ENCODE results near the gene MAP3K5. TPM values are rescaled to one million over a fixed set of nuclear protein-coding genes. Genes with fewer than 3 reads are reported as not detected.

Gene MAP3K5
- total RNA-seq, 1 donor from 2014 or later: 1.7 TPM

GRCh38 chr6:136521911-136522310 lies 270.4 kb downstream of the MAP3K5 start:
- Histone ChIP-seq H3K9me3 (ENCODE audit: insufficient read depth, low read depth, low read length) (no peaks in the 10 kb centered on the region), H3K9ac (ENCODE audit: low read length) (no peak overlapping the region), H3K27me3 (ENCODE audit: insufficient read depth, low read length) (peaks cover 3% of the 10 kb centered on the region), H4K20me1 (ENCODE audit: insufficient read depth, low read length) (no peaks in the 10 kb centered on the region), H3K27ac (ENCODE audit: low read depth, low read length) (no peak overlapping the region), H3K4me1 (ENCODE audit: insufficient read depth, low read length) (no peaks in the 10 kb centered on the region), H3K4me2 (ENCODE audit: low read length) (no peak overlapping the region), H3K4me3 (ENCODE audit: insufficient read depth, low read depth, low read length) (no peak overlapping the region), H2AFZ (ENCODE audit: low read depth, low read length) (no peak overlapping the region), H3K79me2 (ENCODE audit: insufficient read depth, low read length) (no peaks in the 10 kb centered on the region), H3K36me3 (ENCODE audit: insufficient read depth, low read length) (no peaks in the 10 kb centered on the region)
- no peaks in the 10 kb centered on the region for H3K27me3 Mint-ChIP-seq (ENCODE audit: low read depth, unreplicated experiment)
- FAIRE-seq: no peak
- H3K36me3 Mint-ChIP-seq (ENCODE audit: low read depth, unreplicated experiment): no peaks in the 10 kb centered on the region
- no peak overlapping the region for H3K27ac Mint-ChIP-seq (ENCODE audit: unreplicated experiment)
- no peaks in the 10 kb centered on the region for H3K9me3 Mint-ChIP-seq (ENCODE audit: unreplicated experiment)
- H3K4me3 Mint-ChIP-seq (ENCODE audit: unreplicated experiment): no peak overlapping the region
- DNase-seq (ENCODE audit: low read depth): no peak
- TF ChIP-seq CTCF (IDR thresholded peaks at IDR 0.05; ENCODE audit: insufficient read depth, low read depth, low read length) (no peak), EZH2 (IDR thresholded peaks at IDR 0.05; ENCODE audit: insufficient read depth, low read length) (no peak)
- peaks cover 17% of the 10 kb centered on the region for H3K4me1 Mint-ChIP-seq (ENCODE audit: low read depth, unreplicated experiment)

GRCh38 chr6:136521427-136521826 lies 270.9 kb downstream of the MAP3K5 start:
- Mint-ChIP-seq H3K4me3 (ENCODE audit: unreplicated experiment) (no peak overlapping the region), H3K36me3 (ENCODE audit: low read depth, unreplicated experiment) (no peaks in the 10 kb centered on the region), H3K27me3 (ENCODE audit: low read depth, unreplicated experiment) (no peaks in the 10 kb centered on the region), H3K27ac (ENCODE audit: unreplicated experiment) (no peak overlapping the region), H3K4me1 (ENCODE audit: low read depth, unreplicated experiment) (peaks cover 12% of the 10 kb centered on the region), H3K9me3 (ENCODE audit: unreplicated experiment) (no peaks in the 10 kb centered on the region)
- no peak overlapping the region for H3K4me2 ChIP-seq (ENCODE audit: low read length)
- H3K79me2 ChIP-seq (ENCODE audit: insufficient read depth, low read length): no peaks in the 10 kb centered on the region
- no peak overlapping the region for H2AFZ ChIP-seq (ENCODE audit: low read depth, low read length)
- TF ChIP-seq CTCF (IDR thresholded peaks at IDR 0.05; ENCODE audit: insufficient read depth, low read depth, low read length): no peak
- TF ChIP-seq EZH2 (IDR thresholded peaks at IDR 0.05; ENCODE audit: insufficient read depth, low read length): no peak
- H3K9me3 ChIP-seq (ENCODE audit: insufficient read depth, low read depth, low read length): no peaks in the 10 kb centered on the region
- H3K27ac ChIP-seq (ENCODE audit: low read depth, low read length): no peak overlapping the region
- peaks cover 3% of the 10 kb centered on the region for H3K27me3 ChIP-seq (ENCODE audit: insufficient read depth, low read length)
- H3K36me3 ChIP-seq (ENCODE audit: insufficient read depth, low read length): no peaks in the 10 kb centered on the region
- H3K4me3 ChIP-seq (ENCODE audit: insufficient read depth, low read depth, low read length): no peak overlapping the region
- no peaks in the 10 kb centered on the region for H3K4me1 ChIP-seq (ENCODE audit: insufficient read depth, low read length)
- H3K9ac ChIP-seq (ENCODE audit: low read length): no peak overlapping the region
- FAIRE-seq: no peak
- H4K20me1 ChIP-seq (ENCODE audit: insufficient read depth, low read length): no peaks in the 10 kb centered on the region
- DNase-seq (ENCODE audit: low read depth): no peak

GRCh38 chr6:136520517-136520916 lies 271.8 kb downstream of the MAP3K5 start:
- Mint-ChIP-seq H3K4me1 (ENCODE audit: low read depth, unreplicated experiment) (peaks cover 7% of the 10 kb centered on the region), H3K27ac (ENCODE audit: unreplicated experiment) (no peak overlapping the region), H3K36me3 (ENCODE audit: low read depth, unreplicated experiment) (no peaks in the 10 kb centered on the region), H3K4me3 (ENCODE audit: unreplicated experiment) (no peak overlapping the region), H3K27me3 (ENCODE audit: low read depth, unreplicated experiment) (no peaks in the 10 kb centered on the region), H3K9me3 (ENCODE audit: unreplicated experiment) (no peaks in the 10 kb centered on the region)
- Histone ChIP-seq H3K4me1 (ENCODE audit: insufficient read depth, low read length) (no peaks in the 10 kb centered on the region), H3K36me3 (ENCODE audit: insufficient read depth, low read length) (no peaks in the 10 kb centered on the region), H2AFZ (ENCODE audit: low read depth, low read length) (no peak overlapping the region), H3K27ac (ENCODE audit: low read depth, low read length) (no peak overlapping the region), H4K20me1 (ENCODE audit: insufficient read depth, low read length) (no peaks in the 10 kb centered on the region), H3K4me2 (ENCODE audit: low read length) (no peak overlapping the region), H3K9ac (ENCODE audit: low read length) (no peak overlapping the region), H3K79me2 (ENCODE audit: insufficient read depth, low read length) (no peaks in the 10 kb centered on the region), H3K9me3 (ENCODE audit: insufficient read depth, low read depth, low read length) (no peaks in the 10 kb centered on the region), H3K4me3 (ENCODE audit: insufficient read depth, low read depth, low read length) (no peak overlapping the region), H3K27me3 (ENCODE audit: insufficient read depth, low read length) (peaks cover 3% of the 10 kb centered on the region)
- DNase-seq (ENCODE audit: low read depth) (no peak), FAIRE-seq (no peak)
- TF ChIP-seq EZH2 (IDR thresholded peaks at IDR 0.05; ENCODE audit: insufficient read depth, low read length): no peak
- no peak for TF ChIP-seq CTCF (IDR thresholded peaks at IDR 0.05; ENCODE audit: insufficient read depth, low read depth, low read length)
